HEK293 (cell line): ENCODE measurements around the gene HS1BP3.

Experiments
- CTCF ChIA-PET: fragments of 350-600 bp; formaldehyde crosslinking; extraction: SDS; loops from one replicate; lab custom pipeline; 2021; ENCODE audit warnings: antibody characterized with exemption; lab: Yijun Ruan, JAX
- POLR2A ChIA-PET: fragments of 300-600 bp; formaldehyde crosslinking; extraction: SDS; loops from one replicate; lab custom pipeline; 2020; ENCODE audit warnings: antibody characterized with exemption, inconsistent platforms; lab: Yijun Ruan, JAX
- H3K27ac ChIP-seq: fragments of 200-500 bp; sonication (Bioruptor generic); 2 replicates; pipeline ENCODE4 v1.5.1; 2014; ENCODE audit warnings: low read depth, low read length, control low read depth, inconsistent platforms; ENCODE audit errors: extremely low read depth
- H3K36me3 ChIP-seq, 2 experiments: fragments of 200-500 bp in 1 of 2; sonication (Bioruptor generic) in 1 of 2; 1 replicate in 1 of 2; 2 replicates in 1 of 2; pipeline ENCODE4 v1.5.1; 2014 to 2017; ENCODE audit warnings: inconsistent platforms in 2 of 2, low read length in 2 of 2; ENCODE audit not compliant: control insufficient read depth in 2 of 2, insufficient read depth in 1 of 2
- H3K4me1 ChIP-seq: fragments of 200-500 bp; sonication (Bioruptor generic); 2 replicates; pipeline ENCODE4 v1.5.1; 2014; ENCODE audit warnings: mild to moderate bottlenecking, low read length, inconsistent platforms; ENCODE audit not compliant: control insufficient read depth, insufficient read depth
- H3K4me3 ChIP-seq: 2 replicates; pipeline ENCODE4 v1.5.1; 2011; ENCODE audit warnings: low read depth, mild to moderate bottlenecking, control low read depth, low read length, moderate library complexity
- H3K9me3 ChIP-seq: fragments of 200-500 bp; sonication (Bioruptor generic); 2 replicates; pipeline ENCODE4 v1.5.1; 2014; ENCODE audit warnings: low read depth, low read length, inconsistent platforms; ENCODE audit not compliant: control insufficient read depth, insufficient read depth
- INSM2 ChIP-seq: fragments of 450-650 bp; formaldehyde crosslinking; IDR thresholded peaks from 2 replicates; pipeline ENCODE4 v1.5.1; 2016; ENCODE audit warnings: missing biosample characterization, missing genetic modification characterization
- PATZ1 ChIP-seq: fragments of 450-650 bp; formaldehyde crosslinking; IDR thresholded peaks from 2 replicates; pipeline ENCODE4 v1.5.1; 2016; ENCODE audit warnings: missing biosample characterization, missing genetic modification characterization
- PBX3 ChIP-seq: sonication (generic); formaldehyde crosslinking; IDR thresholded peaks from 2 replicates; pipeline ENCODE4 v1.8.1; 2022; ENCODE audit warnings: mild to moderate bottlenecking, moderate library complexity, missing genetic modification reagents
- PRDM2 ChIP-seq: fragments of 450-650 bp; formaldehyde crosslinking; IDR thresholded peaks from 2 replicates; pipeline ENCODE4 v1.5.1; 2016; ENCODE audit warnings: missing biosample characterization, missing genetic modification characterization, borderline replicate concordance
- RBAK ChIP-seq: fragments of 450-650 bp; formaldehyde crosslinking; IDR thresholded peaks from 2 replicates; pipeline ENCODE4 v1.5.1; 2016; ENCODE audit warnings: missing biosample characterization, missing genetic modification characterization
- SCRT2 ChIP-seq: fragments of 450-650 bp; formaldehyde crosslinking; IDR thresholded peaks from 2 replicates; pipeline ENCODE4 v1.5.1; 2016; ENCODE audit warnings: missing biosample characterization, missing genetic modification characterization
- TCF7L2 ChIP-seq: IDR thresholded peaks from 2 replicates; pipeline ENCODE4 v1.6.1; 2011; ENCODE audit warnings: low read depth, mild to moderate bottlenecking, inconsistent platforms, low read length, moderate library complexity, borderline replicate concordance
- ZBTB20 ChIP-seq: fragments of 450-650 bp; formaldehyde crosslinking; IDR thresholded peaks from 2 replicates; pipeline ENCODE4 v1.5.1; 2016; ENCODE audit warnings: missing biosample characterization, missing genetic modification characterization
- ZFP3 ChIP-seq: fragments of 450-650 bp; formaldehyde crosslinking; IDR thresholded peaks from 2 replicates; pipeline ENCODE4 v1.5.1; 2016; ENCODE audit warnings: low read depth, missing biosample characterization, missing genetic modification characterization
- ZNF10 ChIP-seq: fragments of 450-650 bp; formaldehyde crosslinking; IDR thresholded peaks from 2 replicates; pipeline ENCODE4 v1.5.1; 2017; ENCODE audit warnings: missing biosample characterization, missing genetic modification characterization
- ZNF112 ChIP-seq: fragments of 450-650 bp; formaldehyde crosslinking; IDR thresholded peaks from 2 replicates; pipeline ENCODE4 v1.5.0; 2017; ENCODE audit warnings: missing biosample characterization, missing genetic modification characterization
- ZNF146 ChIP-seq: fragments of 450-650 bp; formaldehyde crosslinking; IDR thresholded peaks from 2 replicates; pipeline ENCODE4 v1.5.1; 2016; ENCODE audit warnings: missing biosample characterization, missing genetic modification characterization
- ZNF513 ChIP-seq: fragments of 450-650 bp; IDR thresholded peaks from 2 replicates; pipeline ENCODE4 v1.5.1; 2018; ENCODE audit warnings: missing biosample characterization, missing genetic modification characterization
- ZNF544 ChIP-seq: fragments of 450-650 bp; formaldehyde crosslinking; IDR thresholded peaks from 2 replicates; pipeline ENCODE4 v1.5.0; 2017; ENCODE audit warnings: missing biosample characterization, missing genetic modification characterization
- ZNF596 ChIP-seq: fragments of 450-650 bp; IDR thresholded peaks from 2 replicates; pipeline ENCODE4 v1.5.0; 2018; ENCODE audit warnings: missing biosample characterization, mild to moderate bottlenecking, missing genetic modification characterization, moderate library complexity
- ZNF747 ChIP-seq: fragments of 450-650 bp; formaldehyde crosslinking; IDR thresholded peaks from 2 replicates; pipeline ENCODE4 v1.5.1; 2016; ENCODE audit warnings: missing biosample characterization, missing genetic modification characterization
- ZNF777 ChIP-seq: fragments of 450-650 bp; formaldehyde crosslinking; IDR thresholded peaks from 2 replicates; pipeline ENCODE4 v1.5.1; 2017; ENCODE audit warnings: missing biosample characterization, missing genetic modification characterization, borderline replicate concordance
- ZSCAN4 ChIP-seq: fragments of 450-650 bp; formaldehyde crosslinking; IDR thresholded peaks from 2 replicates; pipeline ENCODE4 v1.5.1; 2017; ENCODE audit warnings: missing biosample characterization, missing genetic modification characterization

HS1BP3 gene

GRCh38 chr2:20654535-20654813, 3.6 kb upstream of the HS1BP3 start:
- CTCF ChIA-PET: interaction anchor here (0.6 to 1.3 kb wide), 2 partner anchors 14 to 17 kb away, joined by 3 to 4 read pairs; no protein-coding TSS in a partner anchor
- no peak overlapping the region for H3K4me3 ChIP-seq
- TF ChIP-seq ZNF777 (tag by site-specific recombination) (no peak), ZBTB20 (tag by site-specific recombination) (no peak), PRDM2 (tag by site-specific recombination) (no peak), ZNF513 (tag by site-specific recombination) (no peak), ZNF747 (tag by site-specific recombination) (no peak), RBAK (tag by site-specific recombination) (no peak), SCRT2 (tag by site-specific recombination) (no peak), ZNF596 (no peak), ZNF112 (tag by site-specific recombination) (no peak), ZNF146 (tag by site-specific recombination) (no peak), ZSCAN4 (tag by site-specific recombination) (no peak), TCF7L2 (no peak), PATZ1 (tag by site-specific recombination) (no peak), INSM2 (tag by site-specific recombination) (no peak), PBX3 (CRISPR knock-in tag) (no peak), ZNF544 (no peak), ZNF10 (tag by site-specific recombination) (no peak), ZFP3 (tag by site-specific recombination) (no peak)
- TF ChIP-seq, all 188 proteins: peak for 0
- no peak overlapping the region for H3K27ac ChIP-seq
- no peaks in the 10 kb centered on the region for H3K4me1 ChIP-seq
- no peaks in the 10 kb centered on the region for H3K9me3 ChIP-seq
- H3K36me3 ChIP-seq: no peaks in the 10 kb centered on the region
- POLR2A ChIA-PET: interaction anchor here (0.6 to 0.9 kb wide), 2 partner anchors 144 to 208 kb away, joined by 3 read pairs; partner anchors contain the start of gene RHOB
